AG04450 (cell line): ENCODE results near the gene NANOS3. TPM values are rescaled to one million over a fixed set of nuclear protein-coding genes. Genes with fewer than 3 reads are reported as not detected.

Source experiments
- CTCF ChIA-PET: fragments of 300-600, 350-600 bp; formaldehyde crosslinking; extraction: SDS; loops from one replicate; lab custom pipeline; 2022; ENCODE audit warnings: antibody characterized with exemption, inconsistent platforms; lab: Charles Lee
- POLR2A ChIA-PET: fragments of 350-600 bp; formaldehyde crosslinking; extraction: SDS; loops from one replicate; lab custom pipeline; 2021; ENCODE audit warnings: antibody characterized with exemption, inconsistent platforms; lab: Yijun Ruan, JAX
- DNase-seq: peaks from one replicate; pipeline ENCODE4 v3.0.0-alpha.2; 2011; ENCODE audit warnings: low read depth, low spot score
- H3K27ac ChIP-seq: one replicate; pipeline ENCODE4 v1.5.1; 2012; ENCODE audit warnings: low read depth, low read length, control low read depth
- H3K27me3 ChIP-seq: one replicate; pipeline ENCODE4 v1.6.0; 2012; ENCODE audit warnings: low read length; ENCODE audit not compliant: control insufficient read depth, insufficient read depth
- H3K4me3 ChIP-seq: 2 replicates; pipeline ENCODE4 v1.5.1; 2011; ENCODE audit warnings: mild to moderate bottlenecking, low read depth, low read length, control low read depth
- H3K9me3 ChIP-seq: 2 replicates; pipeline ENCODE4 v1.5.1; 2012; ENCODE audit warnings: low read length; ENCODE audit not compliant: control insufficient read depth, insufficient read depth
- polyA plus RNA-seq: library from polyadenylated mRNA; depleted of rRNA; stranded (reverse); fragments of >200 nt; gene quantifications from 2 replicates; pipeline ENCODE4 v1.2.3, GENCODE V29; 2011
- TF ChIP-seq, protein P1 (sequence below): IDR thresholded peaks from 2 replicates; pipeline ENCODE4 v1.5.1; 2011; ENCODE audit warnings: low read depth, low read length, control low read depth, inconsistent platforms

Gene NANOS3
- polyA plus RNA-seq, 1 experiment, result 0.36 TPM

GRCh38 chr19:13861714-13862531 is 15.0 kb upstream of the NANOS3 start:
- POLR2A ChIA-PET, result interaction anchor here (0.5 to 4.0 kb wide), 23 partner anchors 8 to 146 kb away, joined by 3 to 33 read pairs (median 4); partner anchors contain the start of gene ZSWIM4
- peak; percentile 74 for DNase-seq
- Histone ChIP-seq H3K4me3 (peak overlapping the region; percentile 49), H3K27ac (peak overlapping the region; percentile 90), H3K27me3 (no peaks in the 10 kb centered on the region), H3K9me3 (no peaks in the 10 kb centered on the region)
- CTCF ChIA-PET, result interaction anchor here (0.6 to 5.3 kb wide), 33 partner anchors 9 to 838 kb away, joined by 3 to 60 read pairs (median 5); a partner anchor contains a TSS
- TF ChIP-seq, protein P1, sequence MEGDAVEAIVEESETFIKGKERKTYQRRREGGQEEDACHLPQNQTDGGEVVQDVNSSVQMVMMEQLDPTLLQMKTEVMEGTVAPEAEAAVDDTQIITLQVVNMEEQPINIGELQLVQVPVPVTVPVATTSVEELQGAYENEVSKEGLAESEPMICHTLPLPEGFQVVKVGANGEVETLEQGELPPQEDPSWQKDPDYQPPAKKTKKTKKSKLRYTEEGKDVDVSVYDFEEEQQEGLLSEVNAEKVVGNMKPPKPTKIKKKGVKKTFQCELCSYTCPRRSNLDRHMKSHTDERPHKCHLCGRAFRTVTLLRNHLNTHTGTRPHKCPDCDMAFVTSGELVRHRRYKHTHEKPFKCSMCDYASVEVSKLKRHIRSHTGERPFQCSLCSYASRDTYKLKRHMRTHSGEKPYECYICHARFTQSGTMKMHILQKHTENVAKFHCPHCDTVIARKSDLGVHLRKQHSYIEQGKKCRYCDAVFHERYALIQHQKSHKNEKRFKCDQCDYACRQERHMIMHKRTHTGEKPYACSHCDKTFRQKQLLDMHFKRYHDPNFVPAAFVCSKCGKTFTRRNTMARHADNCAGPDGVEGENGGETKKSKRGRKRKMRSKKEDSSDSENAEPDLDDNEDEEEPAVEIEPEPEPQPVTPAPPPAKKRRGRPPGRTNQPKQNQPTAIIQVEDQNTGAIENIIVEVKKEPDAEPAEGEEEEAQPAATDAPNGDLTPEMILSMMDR, result peak; percentile 93

DNA sequence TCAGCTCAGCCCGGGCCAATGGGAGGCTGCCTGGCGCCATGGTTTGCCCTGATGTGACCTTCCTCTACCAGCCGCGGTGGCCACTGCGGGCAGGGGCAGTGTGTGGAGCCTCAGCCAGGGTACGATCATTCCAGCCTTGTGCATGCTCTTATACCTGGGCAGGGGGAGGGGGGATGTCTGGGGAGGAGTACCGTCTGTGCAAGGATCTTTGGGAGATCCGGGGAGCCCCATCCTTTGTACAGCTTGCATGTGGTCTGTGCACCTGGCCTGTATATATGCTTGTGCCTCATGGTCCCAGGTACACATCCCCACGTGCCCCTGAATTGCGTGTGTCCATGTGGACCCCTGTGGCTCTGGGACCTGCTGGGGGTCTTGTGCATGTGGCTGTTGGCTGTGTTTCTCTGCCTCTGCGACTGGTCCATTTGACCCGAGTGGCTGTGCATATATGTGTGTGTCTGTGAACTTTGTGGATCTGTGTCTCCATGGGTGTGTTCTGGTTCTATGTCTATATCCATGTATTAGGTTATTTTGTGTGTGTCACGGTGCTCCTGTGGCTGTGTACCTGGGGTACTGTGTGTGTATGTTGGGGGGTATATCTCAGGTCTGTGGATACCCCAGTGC is 12.8 kb upstream of the NANOS3 start:
- H3K4me3 ChIP-seq, result no peak overlapping the region
- CTCF ChIA-PET, result interaction anchor here (0.8 to 5.3 kb wide), 2 partner anchors 70 to 80 kb away, joined by 4 to 60 read pairs; no protein-coding TSS in a partner anchor
- no peaks in the 10 kb centered on the region for H3K9me3 ChIP-seq
- no peak overlapping the region for H3K27ac ChIP-seq
- no peak for DNase-seq
- no peaks in the 10 kb centered on the region for H3K27me3 ChIP-seq
- POLR2A ChIA-PET, result interaction anchor here (0.5 to 4.0 kb wide), 4 partner anchors 11 to 75 kb away, joined by 4 to 27 read pairs (median 11); no protein-coding TSS in a partner anchor
- TF ChIP-seq, protein P1, result no peak

DNA sequence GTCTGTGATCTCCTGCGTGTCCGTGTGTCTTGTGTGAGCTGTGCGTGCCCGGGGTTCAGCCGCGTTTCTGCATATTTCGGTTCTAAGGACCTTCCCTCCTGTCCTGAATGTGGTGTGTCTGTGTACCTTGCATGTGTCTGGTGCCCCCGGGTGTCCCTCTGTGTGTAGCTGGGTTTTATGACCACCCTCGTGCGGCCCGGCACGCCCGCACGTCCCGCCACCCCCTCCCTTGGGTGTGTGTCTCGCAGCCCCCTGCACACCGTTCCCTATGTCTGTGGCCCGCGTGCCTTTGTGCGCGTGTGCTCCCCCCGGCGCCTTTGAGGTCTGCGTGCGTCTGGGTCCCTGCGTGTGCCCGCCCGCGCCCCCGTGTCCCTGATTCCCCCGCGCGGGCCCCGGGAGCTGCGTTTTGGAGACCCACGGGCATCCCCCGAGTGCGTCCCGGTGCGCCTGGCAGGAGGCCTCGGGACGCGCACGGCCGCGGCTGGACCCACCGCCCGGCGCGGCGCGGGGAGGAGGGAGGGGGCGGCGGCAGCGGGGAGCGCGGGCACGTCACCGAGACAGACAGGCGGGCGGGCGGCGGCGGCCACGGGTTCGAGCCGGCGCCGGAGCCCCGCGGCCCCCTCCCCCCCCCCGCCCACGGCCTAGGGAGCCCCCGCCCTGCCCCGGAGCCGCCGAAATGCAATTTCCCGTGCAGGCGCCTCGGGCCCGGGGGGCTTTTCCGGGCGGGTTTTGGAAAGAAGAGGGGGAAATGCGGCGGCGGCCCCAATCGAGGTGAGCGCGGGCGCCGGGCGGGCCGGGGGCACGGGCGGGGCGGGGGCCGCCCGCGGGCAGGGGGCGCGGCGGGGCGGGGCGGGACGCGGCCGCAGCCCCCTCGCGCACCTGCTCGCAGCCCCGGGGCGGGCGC is 12.0 kb upstream of the NANOS3 start:
- Histone ChIP-seq H3K27me3 (no peaks in the 10 kb centered on the region), H3K4me3 (peak overlapping the region; percentile 57), H3K9me3 (no peaks in the 10 kb centered on the region), H3K27ac (no peak overlapping the region)
- POLR2A ChIA-PET, result interaction anchor here (0.7 kb wide), 1 partner anchor 577 kb away, joined by 4 read pairs; no protein-coding TSS in a partner anchor
- CTCF ChIA-PET, result interaction anchor here (0.6 to 5.3 kb wide), 4 partner anchors 81 to 1076 kb away, joined by 3 to 60 read pairs (median 4); no protein-coding TSS in a partner anchor
- DNase-seq, result no peak
- TF ChIP-seq, protein P1, result no peak

GRCh38 chr19:13865571-13866462 is 11.1 kb upstream of the NANOS3 start:
- ChIA-PET CTCF (interaction anchor here (0.6 kb wide), 4 partner anchors 91 to 1077 kb away, joined by 3 to 7 read pairs (median 4); no protein-coding TSS in a partner anchor), POLR2A (interaction anchor here (0.7 kb wide), 3 partner anchors 102 to 578 kb away, joined by 3 to 5 read pairs (median 4); partner anchors contain the start of gene MRI1)
- H3K27me3 ChIP-seq, result no peaks in the 10 kb centered on the region
- H3K4me3 ChIP-seq, result peak overlapping the region; percentile 57
- no peak overlapping the region for H3K27ac ChIP-seq
- TF ChIP-seq, protein P1, result no peak
- no peak for DNase-seq
- no peaks in the 10 kb centered on the region for H3K9me3 ChIP-seq
